ES-I3 (cell line): ENCODE results near the gene FIZ1.
A peak's percentile ranks its signal among the peaks of the same experiment; 100 is the strongest.
"Not testable (repeated sequence)": the region's sequence is repeated elsewhere in the genome, so short reads cannot be mapped to it uniquely, and the experiment has no call there.

Experiments used
- H3K36me3 ChIP-seq: 2 replicates; pipeline ENCODE4 v1.6.1; 2013; ENCODE audit warnings: mild to moderate bottlenecking, low read length, control low read depth, moderate library complexity; ENCODE audit not compliant: insufficient read depth
- H3K4me1 ChIP-seq: 2 replicates; pipeline ENCODE4 v1.6.1; 2013; ENCODE audit warnings: mild to moderate bottlenecking, control low read depth, low read length; ENCODE audit not compliant: insufficient read depth
- H3K9ac ChIP-seq: 2 replicates; pipeline ENCODE4 v1.6.1; 2013; ENCODE audit warnings: low read depth, mild to moderate bottlenecking, low read length, moderate library complexity
- H3K9me3 ChIP-seq: 2 replicates; pipeline ENCODE4 v1.6.1; 2013; ENCODE audit warnings: mild to moderate bottlenecking, low read length, moderate library complexity; ENCODE audit not compliant: control insufficient read depth, insufficient read depth

Gene FIZ1

DNA sequence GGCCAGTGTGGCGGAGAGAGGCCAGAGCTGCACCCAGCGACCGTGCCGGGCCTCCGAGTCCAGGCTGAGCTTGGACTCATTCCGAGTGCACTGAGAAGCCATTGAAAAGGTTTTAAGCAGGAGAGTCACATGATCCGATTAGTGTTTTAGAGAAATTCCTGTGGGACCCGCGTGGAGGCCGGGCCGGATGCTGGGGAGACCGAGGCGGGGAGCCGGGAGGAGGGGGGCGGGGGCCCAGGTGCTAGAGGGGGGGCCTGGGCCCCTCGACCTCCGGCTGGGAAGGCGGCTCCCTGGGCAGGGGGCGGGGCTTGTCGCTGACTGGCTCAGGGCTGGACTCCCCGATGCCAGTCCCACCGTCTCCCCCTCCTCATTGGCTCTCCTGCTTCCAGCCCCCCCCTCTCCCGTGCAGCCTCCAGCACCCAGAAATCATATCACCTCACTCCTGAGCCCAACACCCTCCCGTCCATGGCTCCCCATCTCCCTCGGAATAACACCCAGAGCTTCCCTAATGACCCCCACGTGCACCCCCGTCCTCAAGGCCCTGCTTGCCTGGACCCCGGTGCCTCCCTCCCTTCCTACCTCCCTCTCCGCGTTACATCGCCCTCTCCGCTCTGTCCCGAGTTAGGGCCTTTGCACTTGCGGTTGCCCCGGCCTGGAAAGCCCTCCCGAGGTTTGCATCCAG lies 13.5 kb downstream of the FIZ1 start:
- Histone ChIP-seq H3K9ac (peak overlapping the region; percentile 43), H3K4me1 (0 out of 2 replicates have a peak, but pooled peaks cover 7% of the 10 kb centered on the region), H3K9me3 (no peaks in the 10 kb centered on the region), H3K36me3 (no peaks in the 10 kb centered on the region)

DNA sequence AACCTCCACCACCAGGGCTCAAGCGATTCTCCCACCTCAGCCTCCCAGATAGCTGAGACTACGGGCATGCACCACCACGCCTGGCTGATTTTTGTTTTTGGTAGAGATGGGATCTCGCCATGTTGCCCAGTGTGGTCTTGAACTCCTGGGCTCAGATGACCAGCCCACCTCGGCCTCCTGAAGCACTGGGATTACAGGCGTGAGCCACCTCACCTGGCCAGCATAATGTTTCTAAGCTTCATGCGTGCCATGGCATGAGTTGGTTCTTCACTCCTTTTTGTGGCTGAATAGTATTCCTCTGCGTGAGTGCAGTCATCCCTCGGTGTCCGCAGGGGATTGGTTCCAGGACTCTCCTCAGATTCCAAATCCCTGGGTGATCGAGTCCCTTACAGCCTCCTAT lies 14.4 kb downstream of the FIZ1 start:
- Histone ChIP-seq H3K9ac (no peak overlapping the region), H3K9me3 (no peaks in the 10 kb centered on the region), H3K4me1 (0 out of 2 replicates have a peak, but pooled peaks cover 2% of the 10 kb centered on the region), H3K36me3 (no peaks in the 10 kb centered on the region)

DNA sequence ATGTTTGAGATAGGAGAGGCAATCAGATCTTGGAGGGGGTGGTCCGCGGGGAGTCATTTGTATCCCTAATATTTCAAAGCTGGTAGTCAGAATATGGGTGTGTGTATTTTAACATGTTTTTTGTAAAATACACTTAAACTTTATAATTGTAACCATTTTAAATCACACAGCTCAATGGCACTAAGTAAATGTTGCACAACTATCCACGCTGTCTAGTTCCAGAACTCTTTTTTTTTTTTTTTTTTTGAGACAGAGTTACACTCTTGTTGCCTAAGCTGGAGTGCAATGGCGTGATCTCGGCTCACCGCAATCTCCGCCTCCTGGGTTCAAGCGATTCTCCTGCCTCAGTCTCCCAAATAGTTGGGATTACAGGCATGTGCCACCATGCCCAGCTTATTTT lies 15.4 kb downstream of the FIZ1 start:
- H3K9me3 ChIP-seq, H3K4me1 ChIP-seq, H3K9ac ChIP-seq, H3K36me3 ChIP-seq: not testable (repeated sequence)

DNA sequence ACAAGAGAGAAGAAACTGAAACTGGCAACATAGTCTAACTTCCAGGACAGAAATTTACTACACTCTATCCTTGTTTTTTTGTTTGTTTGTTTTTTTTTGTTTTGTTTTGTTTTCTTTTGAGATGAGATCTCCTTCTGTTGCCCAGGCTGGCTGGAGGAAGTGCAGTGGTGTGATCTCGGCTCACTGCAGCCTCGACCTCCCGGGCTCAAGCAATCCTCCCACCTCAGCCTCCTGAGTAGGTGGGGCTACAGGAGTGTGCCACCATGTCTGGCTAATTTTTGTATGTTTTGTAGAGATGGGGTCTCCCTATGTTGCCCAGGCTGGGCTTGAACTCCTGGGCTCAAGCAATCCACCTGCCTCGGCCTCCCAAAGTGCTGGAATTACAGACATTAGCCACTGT lies 17.0 kb downstream of the FIZ1 start:
- not testable (repeated sequence) for H3K4me1 ChIP-seq, H3K36me3 ChIP-seq, H3K9me3 ChIP-seq, H3K9ac ChIP-seq

DNA sequence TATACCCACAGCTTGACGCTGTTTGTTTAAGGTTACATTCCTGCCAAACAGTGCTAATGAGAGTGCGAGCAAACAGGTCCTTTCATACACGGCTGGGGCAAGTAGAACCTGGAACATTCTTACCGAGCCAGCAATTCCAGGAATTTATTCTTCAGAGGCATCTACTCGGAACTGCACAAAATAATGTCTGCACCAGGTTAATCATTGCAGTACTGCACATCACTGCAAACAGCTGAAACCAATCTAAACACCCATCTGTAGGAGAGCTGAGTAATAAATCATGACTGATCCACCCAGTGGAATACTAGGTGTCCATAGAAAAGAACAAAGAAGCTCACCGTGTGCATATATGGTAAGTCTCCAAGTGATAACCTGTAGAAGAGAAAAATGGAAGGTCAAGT lies 17.5 kb downstream of the FIZ1 start:
- no peaks in the 10 kb centered on the region for H3K9me3 ChIP-seq
- 0 out of 2 replicates have a peak, but pooled peaks cover 5% of the 10 kb centered on the region for H3K36me3 ChIP-seq
- H3K9ac ChIP-seq, result no peak overlapping the region
- no peaks in the 10 kb centered on the region for H3K4me1 ChIP-seq

DNA sequence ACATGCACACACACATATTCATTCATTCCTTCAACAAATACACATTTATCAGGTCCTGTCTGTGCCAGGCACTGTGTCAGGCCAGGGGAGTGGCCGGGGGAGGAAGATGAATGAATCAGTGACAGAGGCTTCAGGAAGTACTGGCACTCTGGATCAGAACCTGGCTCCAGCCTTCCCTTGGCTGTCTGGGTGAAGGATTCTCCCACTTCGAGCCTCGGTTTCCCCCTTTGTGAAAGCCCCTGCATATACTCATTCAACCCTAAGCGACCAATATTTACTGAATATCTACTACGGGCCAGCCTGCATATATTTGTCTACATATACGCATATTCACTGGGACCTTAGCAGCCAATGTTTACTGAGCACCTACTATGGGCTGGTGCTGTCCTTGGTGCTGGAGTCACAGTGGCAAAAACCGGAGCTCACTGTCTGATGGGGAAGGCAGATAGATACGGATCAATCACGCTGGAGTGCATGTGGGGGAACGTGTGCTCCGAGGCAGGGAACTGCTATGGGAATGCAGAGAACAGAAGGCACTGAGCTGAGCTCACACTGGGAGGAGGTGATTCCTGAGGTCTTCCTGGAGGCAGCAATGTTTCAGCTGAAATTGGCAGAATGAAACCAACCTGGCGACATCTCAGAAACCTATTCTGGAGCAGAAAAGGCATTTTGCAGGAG lies 18.0 kb downstream of the FIZ1 start:
- no peaks in the 10 kb centered on the region for H3K4me1 ChIP-seq
- H3K9me3 ChIP-seq, result no peaks in the 10 kb centered on the region
- H3K36me3 ChIP-seq, result 0 out of 2 replicates have a peak, but pooled peaks cover 7% of the 10 kb centered on the region
- H3K9ac ChIP-seq, result peak overlapping the region; percentile 43; the same call in 1 of the 2 replicates

DNA sequence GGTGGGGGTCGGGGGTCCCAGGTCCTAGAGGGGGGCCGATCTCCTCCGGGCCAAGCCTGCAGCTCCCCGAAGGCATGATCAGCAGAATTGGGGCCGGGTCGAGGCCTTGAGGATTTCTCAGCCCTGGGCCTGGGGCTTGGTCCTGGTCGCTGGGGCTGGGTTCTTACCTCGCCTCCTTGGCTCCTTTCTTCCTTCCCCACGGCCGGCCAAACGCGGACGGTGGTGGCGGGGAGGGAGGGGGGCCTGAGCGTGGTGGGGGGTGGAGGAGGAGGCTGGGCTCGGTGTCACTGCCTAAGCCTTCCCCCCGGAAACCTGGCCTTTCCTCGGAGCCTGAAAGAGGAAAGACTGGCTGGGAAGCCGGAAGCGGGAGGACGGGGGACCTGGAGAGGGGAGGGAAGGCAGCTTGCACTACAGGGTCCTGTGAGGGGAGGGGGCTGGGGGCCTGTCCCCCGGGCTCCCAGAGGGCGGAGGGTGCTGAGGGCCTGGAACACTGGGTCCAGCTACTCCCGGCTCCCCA lies 18.6 kb downstream of the FIZ1 start, which contains the start of gene ZNF579:
TSS of gene ZNF579 (minus strand) at position 221 of the 517 bp plus-strand sequence. CDS start 1,209 bp downstream, outside the sequence.
- peak within 1 kb of the TSS; percentile 71 for H3K9ac ChIP-seq
- 0 out of 2 replicates have a peak, but pooled peaks cover 7% of the 10 kb centered on the region for H3K36me3 ChIP-seq
- H3K4me1 ChIP-seq, result no peaks in the 10 kb centered on the region
- H3K9me3 ChIP-seq, result no peaks in the 10 kb centered on the region

DNA sequence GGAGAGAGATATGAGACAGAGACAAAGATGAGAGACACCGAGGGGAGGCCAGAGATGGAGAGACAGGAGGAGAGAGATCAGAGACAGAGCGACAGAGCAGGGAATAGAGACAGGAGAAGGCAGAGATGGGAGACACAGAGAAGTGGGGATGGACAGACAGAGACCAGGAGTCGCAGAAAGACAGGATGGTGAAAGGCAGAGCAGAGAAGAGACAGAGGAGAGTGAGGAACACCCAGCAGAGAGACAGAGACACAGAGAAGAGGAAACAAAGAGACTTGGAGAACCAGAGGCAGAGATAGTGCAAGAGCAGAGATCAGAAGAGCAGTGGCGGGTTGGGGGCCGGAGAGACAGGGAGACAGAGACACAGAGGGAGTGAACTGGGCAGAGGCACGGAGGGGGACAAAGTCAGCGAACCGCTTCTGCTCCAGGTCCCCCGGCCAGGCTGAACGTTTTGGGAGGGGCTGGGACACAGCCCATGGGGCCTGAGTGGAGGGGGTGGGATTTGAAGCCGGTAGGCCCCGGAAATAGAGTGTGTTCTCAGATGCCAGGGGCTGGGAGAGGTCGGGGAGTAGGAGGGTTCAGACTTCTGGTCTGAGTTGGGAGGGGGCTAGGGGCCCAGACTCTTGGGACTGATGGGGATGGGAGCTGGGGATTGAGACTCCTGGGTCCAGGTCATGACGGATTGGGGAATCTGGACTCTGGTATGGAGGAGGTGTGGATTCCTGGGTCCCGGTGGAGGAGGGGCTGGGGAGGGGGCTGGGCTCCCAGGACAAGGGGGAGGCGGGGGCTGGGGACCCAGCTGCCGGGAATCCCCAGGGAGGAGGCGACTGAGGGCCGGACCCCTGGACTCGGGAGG lies 19.3 kb downstream of the FIZ1 start:
- peak overlapping the region; percentile 71 for H3K9ac ChIP-seq

DNA sequence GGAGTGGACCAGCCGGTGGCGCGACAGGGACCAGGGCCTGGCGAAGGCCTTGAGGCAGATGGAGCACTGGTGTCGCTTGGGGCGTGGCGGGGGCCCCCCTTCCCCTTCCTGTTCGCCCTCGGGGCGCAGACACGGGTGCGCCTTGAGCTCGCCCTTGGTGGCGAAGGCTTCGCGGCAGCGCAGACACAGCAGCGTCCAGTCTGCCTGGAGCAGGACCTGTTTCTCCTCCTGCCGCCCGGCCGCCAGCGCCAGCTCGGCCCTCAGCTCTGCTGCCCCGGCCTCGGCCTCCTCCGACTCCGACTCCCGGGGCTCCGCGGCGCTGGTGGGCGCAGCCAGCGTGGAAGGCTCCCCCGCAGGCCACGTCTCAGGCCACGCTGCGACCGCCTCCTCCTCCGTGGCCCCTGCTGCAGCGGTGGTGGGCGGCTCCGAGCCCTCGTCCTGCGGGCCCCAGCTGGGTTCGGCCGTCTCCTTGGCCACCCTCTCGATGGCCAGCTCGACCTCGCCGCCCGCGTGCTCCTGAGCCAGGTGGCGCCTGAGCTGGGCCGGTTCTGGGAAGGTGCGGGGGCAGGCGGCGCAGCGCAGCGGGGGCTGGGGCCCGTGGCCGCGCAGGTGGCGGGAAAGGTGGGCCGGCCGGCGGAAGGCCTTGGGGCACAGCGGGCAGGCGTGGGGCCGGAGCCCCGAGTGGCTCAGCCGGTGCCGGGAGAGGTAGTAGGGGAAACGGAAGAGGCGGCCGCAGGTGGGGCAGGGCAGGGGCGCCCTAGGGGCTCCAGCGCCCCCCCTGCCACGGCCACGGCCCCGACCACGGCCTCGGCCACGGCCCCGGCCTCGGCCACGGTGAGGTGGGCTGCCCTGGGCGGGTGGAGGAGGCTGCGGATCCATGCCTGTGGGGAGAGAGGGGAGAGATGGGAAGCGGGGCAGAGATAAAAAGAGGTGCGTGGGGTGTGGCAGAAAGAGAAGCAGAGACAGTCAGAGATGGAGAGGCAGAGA lies 20.3 kb downstream of the FIZ1 start:
- peak overlapping the region; percentile 71; the same call in 1 of the 2 replicates for H3K9ac ChIP-seq
- no peaks in the 10 kb centered on the region for H3K4me1 ChIP-seq
- no peaks in the 10 kb centered on the region for H3K9me3 ChIP-seq
- 0 out of 2 replicates have a peak, but pooled peaks cover 7% of the 10 kb centered on the region for H3K36me3 ChIP-seq

More for the DNA sequence above, 19.3 kb downstream of the FIZ1 start:
- 0 out of 2 replicates have a peak, but pooled peaks cover 7% of the 10 kb centered on the region for H3K36me3 ChIP-seq
- no peaks in the 10 kb centered on the region for H3K9me3 ChIP-seq
- H3K4me1 ChIP-seq, result no peaks in the 10 kb centered on the region

DNA sequence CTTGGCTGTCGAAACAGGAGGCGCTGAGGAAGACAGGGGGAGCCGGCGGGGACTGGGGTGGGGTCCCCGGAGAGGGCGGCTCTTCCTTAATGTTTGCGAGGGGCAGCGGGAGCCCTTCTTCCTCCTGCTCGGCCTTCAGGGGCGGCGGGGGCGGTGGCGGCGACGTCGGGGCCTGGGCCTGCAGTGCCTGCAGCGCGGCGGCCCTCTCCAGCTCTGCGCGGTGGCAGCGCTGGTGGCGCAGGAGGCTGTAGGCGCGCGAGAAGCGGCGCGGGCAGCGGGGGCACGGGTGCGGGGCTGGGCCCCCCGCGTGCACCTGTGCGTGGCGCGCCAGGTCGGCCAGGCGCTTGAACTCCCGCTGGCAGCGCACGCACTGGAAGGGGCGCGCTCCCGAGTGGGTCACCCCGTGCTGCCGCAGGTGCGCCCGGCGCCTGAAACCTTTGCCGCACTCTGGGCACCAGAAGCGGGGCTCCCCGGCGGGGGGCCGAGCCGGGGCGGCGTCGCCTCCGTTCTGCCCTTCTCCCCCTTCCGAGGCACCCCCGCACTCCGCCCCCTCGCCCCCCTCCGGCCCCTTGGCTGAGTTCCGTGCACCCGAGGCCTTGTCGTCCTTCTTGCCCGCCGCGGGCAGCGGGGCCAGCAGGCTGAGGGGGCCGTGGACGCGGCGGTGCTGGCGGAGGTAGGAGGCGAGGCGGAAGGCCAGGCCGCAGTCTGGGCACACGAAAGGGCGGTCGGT lies 21.1 kb downstream of the FIZ1 start:
- H3K36me3 ChIP-seq, result 0 out of 2 replicates have a peak, but pooled peaks cover 7% of the 10 kb centered on the region
- no peak overlapping the region for H3K9ac ChIP-seq
- H3K4me1 ChIP-seq, result no peaks in the 10 kb centered on the region
- H3K9me3 ChIP-seq, result no peaks in the 10 kb centered on the region

DNA sequence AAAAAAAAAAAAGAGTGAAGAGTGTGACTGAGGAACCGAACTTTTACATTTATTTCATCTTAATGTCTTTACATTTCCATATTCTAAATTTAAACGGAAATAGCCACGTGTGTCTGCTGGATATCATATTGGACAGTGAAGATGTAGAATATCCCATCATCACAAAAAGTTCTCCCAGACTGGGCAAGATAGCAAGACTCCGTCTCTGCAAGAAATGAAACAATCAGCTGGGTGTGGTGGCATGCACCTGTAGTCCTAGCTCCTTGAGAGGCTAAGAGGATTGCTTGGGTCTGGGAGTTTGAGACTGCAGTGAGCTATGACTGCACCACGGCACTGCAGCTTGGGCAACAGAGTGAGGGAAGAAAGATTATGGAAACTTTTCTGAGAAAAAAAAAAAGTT lies 22.6 kb downstream of the FIZ1 start:
- Histone ChIP-seq H3K9ac (no peak overlapping the region), H3K36me3 (0 out of 2 replicates have a peak, but pooled peaks cover 7% of the 10 kb centered on the region), H3K4me1 (no peaks in the 10 kb centered on the region), H3K9me3 (no peaks in the 10 kb centered on the region)

DNA sequence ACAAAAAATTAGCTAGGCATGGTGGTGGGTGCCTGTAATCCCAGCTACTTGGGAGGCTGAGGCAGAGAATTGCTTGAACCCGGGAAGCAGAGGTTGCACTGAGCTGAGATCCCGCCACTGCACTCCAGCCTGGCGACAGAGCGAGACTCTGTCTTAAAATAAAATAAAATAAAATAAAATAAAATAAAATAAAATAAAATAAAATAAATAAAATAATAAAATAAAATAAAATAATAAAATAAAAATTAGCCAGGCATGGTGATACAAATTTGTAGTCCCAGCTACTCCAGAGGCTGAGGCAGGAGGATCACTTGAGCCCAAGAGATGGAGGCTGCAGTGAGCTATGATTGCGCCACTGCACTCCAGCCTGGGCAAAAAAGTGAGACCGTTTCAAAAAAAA lies 25.4 kb downstream of the FIZ1 start:
- not testable (repeated sequence) for H3K36me3 ChIP-seq, H3K9ac ChIP-seq, H3K9me3 ChIP-seq, H3K4me1 ChIP-seq

DNA sequence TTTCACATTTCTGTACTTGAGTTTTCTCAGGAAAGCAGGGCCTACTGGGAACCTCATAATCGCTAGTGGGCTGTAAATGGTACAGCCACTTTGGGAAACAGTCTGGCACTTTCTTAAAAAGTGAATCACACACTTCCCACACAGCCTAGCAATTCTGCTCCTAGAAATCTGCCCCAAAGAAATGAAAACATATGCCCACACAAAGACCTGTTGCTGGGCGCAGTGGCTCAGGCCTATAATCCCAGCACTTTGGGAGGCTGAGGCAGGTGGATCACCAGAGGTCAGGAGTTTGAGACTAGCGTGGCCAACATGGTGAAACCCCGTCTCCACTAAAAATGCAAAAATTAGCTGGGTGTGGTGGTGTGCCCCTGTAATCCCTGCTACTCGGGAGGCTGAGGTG lies 29.8 kb downstream of the FIZ1 start:
- H3K4me1 ChIP-seq, H3K9me3 ChIP-seq, H3K9ac ChIP-seq, H3K36me3 ChIP-seq: not testable (repeated sequence)
